Keratinocyte (primary cell): ENCODE measurements around the gene CYP19A1. TPM values are rescaled to one million over a fixed set of nuclear protein-coding genes. Genes with fewer than 3 reads are reported as not detected.

Experiments used
- DNase-seq: peaks from one replicate; pipeline ENCODE4 v3.0.0-alpha.2; 2011; ENCODE audit warnings: low read depth, missing footprints, low spot score
- FAIRE-seq: peaks from 2 replicates; lab custom pipeline; 2011; peaks lifted over from hg19 to GRCh38; lab: Jason Lieb, UNC
- H2AFZ ChIP-seq: 2 replicates; pipeline ENCODE4 v1.6.0; 2012; ENCODE audit warnings: low read length, control low read depth, inconsistent platforms; ENCODE audit not compliant: control insufficient read depth
- H3K27ac ChIP-seq: 2 replicates; pipeline ENCODE4 v1.5.1; 2011; ENCODE audit warnings: low read length; ENCODE audit not compliant: control insufficient read depth, insufficient read depth
- H3K27me3 ChIP-seq: 3 replicates; pipeline ENCODE4 v1.6.0; 2011; ENCODE audit warnings: low read length; ENCODE audit not compliant: control insufficient read depth, insufficient read depth; ENCODE audit errors: extremely low read depth
- H3K36me3 ChIP-seq, 2 experiments: 2 replicates in 1 of 2; 3 replicates in 1 of 2; pipeline ENCODE4 v1.5.1; 2011; ENCODE audit warnings: low read length in 2 of 2, mild to moderate bottlenecking in 1 of 2; ENCODE audit not compliant: control insufficient read depth in 2 of 2, insufficient read depth in 2 of 2; ENCODE audit errors: extremely low read depth in 1 of 2
- H3K4me1 ChIP-seq: 3 replicates; pipeline ENCODE4 v1.5.1; 2011; ENCODE audit warnings: low read length; ENCODE audit not compliant: control insufficient read depth, insufficient read depth; ENCODE audit errors: extremely low read depth
- H3K4me2 ChIP-seq: 3 replicates; pipeline ENCODE4 v1.6.0; 2011; ENCODE audit warnings: low read depth, low read length; ENCODE audit not compliant: control insufficient read depth, insufficient read depth; ENCODE audit errors: extremely low read depth
- H3K4me3 ChIP-seq, 3 experiments: fragments of 200-600 bp in 1 of 3; sonication (generic) in 1 of 3; 2 replicates in 2 of 3; 3 replicates in 1 of 3; pipeline ENCODE4 v1.5.1; 2011 to 2016; ENCODE audit warnings: low read length in 3 of 3, mild to moderate bottlenecking in 3 of 3, control low read depth in 2 of 3, inconsistent platforms in 1 of 3, low read depth in 1 of 3, mixed read lengths in 1 of 3, mixed run types in 1 of 3, moderate library complexity in 1 of 3; ENCODE audit not compliant: control insufficient read depth in 2 of 3, insufficient read depth in 2 of 3; ENCODE audit errors: extremely low read depth in 1 of 3
- H3K79me2 ChIP-seq: 2 replicates; pipeline ENCODE4 v1.6.0; 2012; ENCODE audit warnings: low read length; ENCODE audit not compliant: control insufficient read depth, insufficient read depth
- H3K9ac ChIP-seq: 3 replicates; pipeline ENCODE4 v1.6.0; 2011; ENCODE audit warnings: low read length; ENCODE audit not compliant: control insufficient read depth, insufficient read depth; ENCODE audit errors: extremely low read depth
- H3K9me1 ChIP-seq: 3 replicates; pipeline ENCODE4 v1.6.0; 2011; ENCODE audit warnings: low read length; ENCODE audit not compliant: control insufficient read depth, insufficient read depth; ENCODE audit errors: extremely low read depth
- H3K9me3 ChIP-seq: 2 replicates; pipeline ENCODE4 v1.5.1; 2012; ENCODE audit warnings: low read depth, low read length; ENCODE audit not compliant: control insufficient read depth
- H4K20me1 ChIP-seq: 3 replicates; pipeline ENCODE4 v1.6.0; 2011; ENCODE audit warnings: low read length; ENCODE audit not compliant: control insufficient read depth, insufficient read depth; ENCODE audit errors: extremely low read depth
- CTCF ChIP-seq, 3 experiments: IDR thresholded peaks in 1 of 3; conservative IDR thresholded peaks in 1 of 3; optimal IDR thresholded peaks in 1 of 3; 2 replicates in 2 of 3; 3 replicates in 1 of 3; pipeline versions ENCODE3 to v1.5.1; 2011; ENCODE audit warnings: low read length in 3 of 3, mild to moderate bottlenecking in 3 of 3, moderate library complexity in 2 of 3, control low read depth in 1 of 3, inconsistent platforms in 1 of 3; ENCODE audit not compliant: insufficient read depth in 2 of 3; ENCODE audit errors: extremely low read depth in 1 of 3
- EZH2 ChIP-seq: IDR thresholded peaks from one replicate; pipeline ENCODE4 v1.6.1; 2012; ENCODE audit warnings: inconsistent platforms, mild to moderate bottlenecking, low read length, moderate library complexity
- dilution Hi-C: fragments of 300-500 bp; cut with MboI; formaldehyde crosslinking; loops from one replicate; pipeline ENCODE4 v1.7.0; 2020; ENCODE audit warnings: low sequenced_read_pairs; ENCODE audit not compliant: extremely low pct_ligation_motif_present
- polyA plus RNA-seq, 5 experiments: library from polyadenylated mRNA; depleted of rRNA in 3 of 5; stranded (reverse) in 3 of 5; stranded (forward) in 1 of 5; unstranded in 1 of 5; fragments of >200 nt; gene quantifications; 1 replicate in 1 of 5; 2 replicates in 3 of 5; 3 replicates in 1 of 5; pipeline versions ENCODE4 v1.2.1 to v1.2.3, GENCODE V29; 2011 to 2012; ENCODE audit warnings: missing spikeins in 2 of 5, low read depth in 1 of 5, low replicate concordance in 1 of 5

Gene CYP19A1
- polyA plus RNA-seq, 1 donor (not counting 4 experiments of a cell fraction or from before 2014, with no cell fraction given) = not detected

GRCh38 chr15:51313074-51313393, 25.4 kb downstream of the CYP19A1 start:
- TF ChIP-seq EZH2 = no peak
- H3K9me1 ChIP-seq = no peaks in the 10 kb centered on the region
- no peak overlapping the region for H3K4me2 ChIP-seq
- H3K9me3 ChIP-seq = no peaks in the 10 kb centered on the region
- no peak overlapping the region for H3K9ac ChIP-seq
- no peak overlapping the region for H2AFZ ChIP-seq
- dilution Hi-C loops = no loop called here
- no peaks in the 10 kb centered on the region for H3K27me3 ChIP-seq
- H3K79me2 ChIP-seq = no peaks in the 10 kb centered on the region
- no peak overlapping the region for H3K4me3 ChIP-seq
- no peak for FAIRE-seq
- H3K27ac ChIP-seq = no peak overlapping the region
- peaks cover 7% of the 10 kb centered on the region for H3K4me1 ChIP-seq
- DNase-seq = peak; percentile 13
- no peaks in the 10 kb centered on the region for H3K36me3 ChIP-seq
- H4K20me1 ChIP-seq = no peaks in the 10 kb centered on the region

GRCh38 chr15:51312166-51313073, 26.0 kb downstream of the CYP19A1 start:
- Histone ChIP-seq H3K9ac (no peak overlapping the region), H2AFZ (no peak overlapping the region), H3K27me3 (no peaks in the 10 kb centered on the region), H3K79me2 (no peaks in the 10 kb centered on the region), H3K9me3 (no peaks in the 10 kb centered on the region), H4K20me1 (no peaks in the 10 kb centered on the region), H3K36me3 (no peaks in the 10 kb centered on the region), H3K9me1 (no peaks in the 10 kb centered on the region), H3K4me3 (no peak overlapping the region), H3K27ac (no peak overlapping the region), H3K4me2 (no peak overlapping the region), H3K4me1 (peaks cover 7% of the 10 kb centered on the region)
- FAIRE-seq (no peak), DNase-seq (no peak)
- TF ChIP-seq EZH2 (no peak), CTCF (optimal IDR thresholded peaks at IDR 0.05 in 1 of 3, IDR thresholded peaks at IDR 0.05 in 1 of 3, conservative IDR thresholded peaks at IDR 0.05 in 1 of 3; ENCODE audit: extremely low read depth in 1 of 3, insufficient read depth in 2 of 3, low read length in 3 of 3) (no peak)
- dilution Hi-C loops = no loop called here
